NT2/D1 (cell line): ENCODE results near the gene ATP2A3.

ENCODE experiments used
- YY1 ChIP-seq: IDR thresholded peaks from 2 replicates; pipeline ENCODE4 v1.6.1; 2011; ENCODE audit not compliant: insufficient read length, insufficient read depth
- ZNF274 ChIP-seq: IDR thresholded peaks from 2 replicates; pipeline ENCODE4 v1.6.1; 2011; ENCODE audit warnings: mild to moderate bottlenecking, low read depth, low read length

DNA sequence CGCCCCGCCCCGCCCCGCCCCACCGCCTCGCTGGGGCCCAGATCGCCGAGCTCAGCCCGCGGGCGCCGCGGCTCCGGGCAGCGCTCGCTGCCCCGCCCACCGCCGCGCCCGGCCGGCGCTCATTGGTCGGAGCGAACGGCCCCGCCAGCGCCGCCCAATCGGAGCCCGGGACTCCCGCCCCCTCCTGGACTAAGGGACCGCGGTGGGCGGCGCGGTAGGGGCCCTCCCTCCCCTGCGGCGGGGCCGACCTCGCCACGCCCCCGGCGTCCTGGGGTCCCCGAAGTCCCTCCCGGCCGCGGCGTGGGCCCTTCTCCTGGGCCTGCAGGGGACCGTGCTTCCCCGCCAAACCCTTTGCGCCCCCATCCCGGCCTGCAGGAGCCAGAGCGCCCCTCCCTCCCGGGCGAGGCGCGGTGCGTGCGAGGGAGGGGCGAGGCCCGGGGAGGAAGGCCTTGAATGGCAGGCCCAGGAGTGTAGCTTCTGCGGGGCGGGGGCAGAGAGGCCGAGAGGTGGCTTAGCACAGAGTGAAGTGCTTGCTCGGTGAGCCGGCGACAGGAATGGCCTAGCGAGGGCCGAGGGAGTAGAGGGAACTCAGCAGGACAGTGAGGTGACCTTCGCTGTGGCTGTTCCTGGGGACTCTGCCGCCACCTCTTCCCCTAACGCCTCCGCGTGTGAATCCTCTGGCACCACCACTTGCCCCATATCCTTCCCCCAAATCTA is 71.1 kb downstream of the ATP2A3 start, which contains the start of gene CAMKK1:
- TF ChIP-seq YY1 (no peak), ZNF274 (no peak)
